ENCODE results near the gene DLGAP1. TPM values are rescaled to one million over a fixed set of nuclear protein-coding genes. Genes with fewer than 3 reads are reported as not detected.

The DLGAP1 gene
- total RNA-seq, 1 experiment from 2014 or later = 0.39 TPM

- Histone ChIP-seq H3K9me3 (ENCODE audit: control insufficient read depth in 1 of 2, insufficient read depth in 1 of 2, low read depth in 1 of 2, low read length in 2 of 2) (no peaks in the 10 kb centered on the region), H3K27me3 (ENCODE audit: insufficient read depth, low read length) (no peaks in the 10 kb centered on the region), H4K20me1 (ENCODE audit: insufficient read depth) (no peaks in the 10 kb centered on the region), H3K36me3 (ENCODE audit: control insufficient read depth in 1 of 2, insufficient read depth in 2 of 2, low read length in 2 of 2) (no peaks in the 10 kb centered on the region), H3K4me1 (ENCODE audit: control insufficient read depth in 1 of 2, insufficient read depth in 2 of 2, low read length in 2 of 2) (no peaks in the 10 kb centered on the region; a peak in 1 of 4 replicates), H3K79me2 (ENCODE audit: insufficient read depth, low read length) (no peaks in the 10 kb centered on the region), H3K9me2 (ENCODE audit: insufficient read depth) (no peaks in the 10 kb centered on the region), H3K9ac (ENCODE audit: low read length) (no peak overlapping the region), H3K4me3 (replicated peaks in 1 of 2; ENCODE audit: low read depth in 1 of 2, low read length in 2 of 2) (no peak overlapping the region), H3K27ac (ENCODE audit: low read depth, low read length) (no peak overlapping the region), H2AFZ (ENCODE audit: low read depth, low read length, poor library complexity, severe bottlenecking) (no peak overlapping the region), H3K4me2 (ENCODE audit: low read length) (no peak overlapping the region)
- ChIA-PET POLR2A (no interaction called here), CTCF (no interaction called here), RAD21 (ENCODE audit: low non-redundant PET in 1 of 2, low total read pairs in 2 of 2, uncharacterized antibody in 2 of 2, unreplicated experiment in 2 of 2) (no interaction called here)
- BruUV-seq (replicated peaks) = no TSS peak
- no peak for ATAC-seq
- intact Hi-C loops (cut with micrococcal nuclease) = no loop called here
- TF ChIP-seq EGR1 (IDR thresholded peaks at IDR 0.05; ENCODE audit: low read depth) = no peak
- TF ChIP-seq, protein P1, sequence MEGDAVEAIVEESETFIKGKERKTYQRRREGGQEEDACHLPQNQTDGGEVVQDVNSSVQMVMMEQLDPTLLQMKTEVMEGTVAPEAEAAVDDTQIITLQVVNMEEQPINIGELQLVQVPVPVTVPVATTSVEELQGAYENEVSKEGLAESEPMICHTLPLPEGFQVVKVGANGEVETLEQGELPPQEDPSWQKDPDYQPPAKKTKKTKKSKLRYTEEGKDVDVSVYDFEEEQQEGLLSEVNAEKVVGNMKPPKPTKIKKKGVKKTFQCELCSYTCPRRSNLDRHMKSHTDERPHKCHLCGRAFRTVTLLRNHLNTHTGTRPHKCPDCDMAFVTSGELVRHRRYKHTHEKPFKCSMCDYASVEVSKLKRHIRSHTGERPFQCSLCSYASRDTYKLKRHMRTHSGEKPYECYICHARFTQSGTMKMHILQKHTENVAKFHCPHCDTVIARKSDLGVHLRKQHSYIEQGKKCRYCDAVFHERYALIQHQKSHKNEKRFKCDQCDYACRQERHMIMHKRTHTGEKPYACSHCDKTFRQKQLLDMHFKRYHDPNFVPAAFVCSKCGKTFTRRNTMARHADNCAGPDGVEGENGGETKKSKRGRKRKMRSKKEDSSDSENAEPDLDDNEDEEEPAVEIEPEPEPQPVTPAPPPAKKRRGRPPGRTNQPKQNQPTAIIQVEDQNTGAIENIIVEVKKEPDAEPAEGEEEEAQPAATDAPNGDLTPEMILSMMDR (IDR thresholded peaks at IDR 0.05 in 2 of 3, conservative IDR thresholded peaks at IDR 0.05 in 1 of 3; ENCODE audit: borderline replicate concordance in 1 of 3, insufficient read depth in 1 of 3, low read depth in 2 of 3, low read length in 2 of 3) = no peak
- no peak for DNase-seq (ENCODE audit: low read depth, low spot score)
Observed at GRCh38 chr18:3726238-3726951, 728.7 kb downstream of the DLGAP1 start.

DNA sequence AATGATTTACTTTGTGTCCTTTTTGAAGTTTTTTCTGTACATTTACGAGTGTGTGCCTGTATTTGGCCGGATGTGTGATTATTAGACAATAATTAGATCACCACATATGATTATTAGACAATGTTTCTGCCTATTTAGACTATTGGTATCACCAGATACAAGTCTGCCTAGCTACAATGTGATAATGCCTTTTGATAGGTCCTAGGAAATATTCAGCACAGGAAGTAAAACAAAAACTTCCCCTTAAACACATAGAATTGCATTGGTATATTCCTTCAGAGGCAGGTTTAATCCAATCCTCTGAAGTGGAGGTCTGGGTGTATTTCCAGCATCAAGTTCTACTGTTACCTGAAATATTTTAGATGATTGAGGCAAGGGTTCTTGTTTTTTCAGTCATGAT is 730.0 kb downstream of the DLGAP1 start:
- no peaks in the 10 kb centered on the region for H3K9me3 ChIP-seq (ENCODE audit: control insufficient read depth in 1 of 2, insufficient read depth in 1 of 2, low read depth in 1 of 2, low read length in 2 of 2)
- no peak overlapping the region for H2AFZ ChIP-seq (ENCODE audit: low read depth, low read length, poor library complexity, severe bottlenecking)
- intact Hi-C loops (cut with micrococcal nuclease) = no loop called here
- H3K4me1 ChIP-seq (ENCODE audit: control insufficient read depth in 1 of 2, insufficient read depth in 2 of 2, low read length in 2 of 2) = peaks cover 3 to 4% of the 10 kb centered on the region in 2 experiments; a peak in 2 of 4 replicates
- H3K4me2 ChIP-seq (ENCODE audit: low read length) = no peak overlapping the region
- no peak overlapping the region for H3K4me3 ChIP-seq (replicated peaks in 1 of 2; ENCODE audit: low read depth in 1 of 2, low read length in 2 of 2)
- ATAC-seq = no peak
- H3K27me3 ChIP-seq (ENCODE audit: insufficient read depth, low read length) = no peaks in the 10 kb centered on the region
- POLR2A ChIA-PET = no interaction called here
- H3K27ac ChIP-seq (ENCODE audit: low read depth, low read length) = no peak overlapping the region
- no peaks in the 10 kb centered on the region for H4K20me1 ChIP-seq (ENCODE audit: insufficient read depth)
- CTCF ChIA-PET = no interaction called here
- H3K79me2 ChIP-seq (ENCODE audit: insufficient read depth, low read length) = no peaks in the 10 kb centered on the region
- no peak for DNase-seq (ENCODE audit: low read depth, low spot score)
- no peaks in the 10 kb centered on the region for H3K9me2 ChIP-seq (ENCODE audit: insufficient read depth)
- no peak overlapping the region for H3K9ac ChIP-seq (ENCODE audit: low read length)
- RAD21 ChIA-PET (ENCODE audit: low non-redundant PET in 1 of 2, low total read pairs in 2 of 2, uncharacterized antibody in 2 of 2, unreplicated experiment in 2 of 2) = no interaction called here
- no peaks in the 10 kb centered on the region for H3K36me3 ChIP-seq (ENCODE audit: control insufficient read depth in 1 of 2, insufficient read depth in 2 of 2, low read length in 2 of 2)
- BruUV-seq (replicated peaks) = no TSS peak
- TF ChIP-seq CEBPB (IDR thresholded peaks at IDR 0.05; ENCODE audit: low read depth) (no peak), ZFX (IDR thresholded peaks at IDR 0.05) (no peak), POLR2A (IDR thresholded peaks at IDR 0.05; ENCODE audit: borderline replicate concordance, extremely low read depth, insufficient read depth, insufficient read length) (no peak), ELF1 (IDR thresholded peaks at IDR 0.05; ENCODE audit: borderline replicate concordance, low read depth) (no peak), CBX3 (IDR thresholded peaks at IDR 0.05; ENCODE audit: low read depth) (no peak), EZH2phosphoT487 (IDR thresholded peaks at IDR 0.05; ENCODE audit: borderline replicate concordance) (no peak), SRF (IDR thresholded peaks at IDR 0.05; ENCODE audit: low read depth) (no peak), EZH2 (IDR thresholded peaks at IDR 0.05) (no peak), EGR1 (IDR thresholded peaks at IDR 0.05; ENCODE audit: low read depth) (no peak), ZBTB33 (IDR thresholded peaks at IDR 0.05; ENCODE audit: extremely low read depth, insufficient replicate concordance, low read length) (no peak)
- TF ChIP-seq, protein P2, sequence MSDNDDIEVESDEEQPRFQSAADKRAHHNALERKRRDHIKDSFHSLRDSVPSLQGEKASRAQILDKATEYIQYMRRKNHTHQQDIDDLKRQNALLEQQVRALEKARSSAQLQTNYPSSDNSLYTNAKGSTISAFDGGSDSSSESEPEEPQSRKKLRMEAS (IDR thresholded peaks at IDR 0.05) = no peak
- TF ChIP-seq, protein P3, sequence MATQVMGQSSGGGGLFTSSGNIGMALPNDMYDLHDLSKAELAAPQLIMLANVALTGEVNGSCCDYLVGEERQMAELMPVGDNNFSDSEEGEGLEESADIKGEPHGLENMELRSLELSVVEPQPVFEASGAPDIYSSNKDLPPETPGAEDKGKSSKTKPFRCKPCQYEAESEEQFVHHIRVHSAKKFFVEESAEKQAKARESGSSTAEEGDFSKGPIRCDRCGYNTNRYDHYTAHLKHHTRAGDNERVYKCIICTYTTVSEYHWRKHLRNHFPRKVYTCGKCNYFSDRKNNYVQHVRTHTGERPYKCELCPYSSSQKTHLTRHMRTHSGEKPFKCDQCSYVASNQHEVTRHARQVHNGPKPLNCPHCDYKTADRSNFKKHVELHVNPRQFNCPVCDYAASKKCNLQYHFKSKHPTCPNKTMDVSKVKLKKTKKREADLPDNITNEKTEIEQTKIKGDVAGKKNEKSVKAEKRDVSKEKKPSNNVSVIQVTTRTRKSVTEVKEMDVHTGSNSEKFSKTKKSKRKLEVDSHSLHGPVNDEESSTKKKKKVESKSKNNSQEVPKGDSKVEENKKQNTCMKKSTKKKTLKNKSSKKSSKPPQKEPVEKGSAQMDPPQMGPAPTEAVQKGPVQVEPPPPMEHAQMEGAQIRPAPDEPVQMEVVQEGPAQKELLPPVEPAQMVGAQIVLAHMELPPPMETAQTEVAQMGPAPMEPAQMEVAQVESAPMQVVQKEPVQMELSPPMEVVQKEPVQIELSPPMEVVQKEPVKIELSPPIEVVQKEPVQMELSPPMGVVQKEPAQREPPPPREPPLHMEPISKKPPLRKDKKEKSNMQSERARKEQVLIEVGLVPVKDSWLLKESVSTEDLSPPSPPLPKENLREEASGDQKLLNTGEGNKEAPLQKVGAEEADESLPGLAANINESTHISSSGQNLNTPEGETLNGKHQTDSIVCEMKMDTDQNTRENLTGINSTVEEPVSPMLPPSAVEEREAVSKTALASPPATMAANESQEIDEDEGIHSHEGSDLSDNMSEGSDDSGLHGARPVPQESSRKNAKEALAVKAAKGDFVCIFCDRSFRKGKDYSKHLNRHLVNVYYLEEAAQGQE (IDR thresholded peaks at IDR 0.05; ENCODE audit: low read depth) = no peak

Data from HCT116 (cell line).